Anterior cingulate cortex (tissue), 58 donors: Measurements from ENCODE around the gene CELF2.

ENCODE experiments used
- DNase-seq, 58 donors: peaks; one replicate each; lab custom pipeline; 2025; lab: John Stamatoyannopoulos, UW

Gene CELF2

GRCh38 chr10:11257440-11258090 is 239.9 kb downstream of the CELF2 start:
- no peak for DNase-seq

DNA sequence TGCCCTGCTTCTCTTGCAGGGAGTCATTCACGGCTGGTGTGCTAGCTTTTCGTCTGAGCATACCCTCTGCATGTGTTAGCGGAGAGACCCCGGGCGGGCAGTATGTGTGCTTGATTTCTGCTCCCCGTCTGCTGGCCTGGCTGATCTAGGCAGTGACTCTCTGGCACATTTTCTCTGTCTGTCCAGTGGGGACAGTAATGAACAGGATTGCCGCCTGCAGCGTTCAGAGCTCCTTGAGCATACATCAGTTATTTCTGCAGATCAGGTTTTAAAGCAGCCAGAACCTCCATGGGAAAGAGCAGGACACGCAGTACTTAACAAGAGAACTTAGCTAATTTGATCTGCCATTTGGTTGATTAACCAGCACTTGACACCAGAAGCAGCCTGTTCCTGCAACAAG is 242.5 kb downstream of the CELF2 start:
- peak in 1 of 58 donors; percentile 26 for DNase-seq

GRCh38 chr10:11261143-11261542 is 243.5 kb downstream of the CELF2 start:
- no peak for DNase-seq

DNA sequence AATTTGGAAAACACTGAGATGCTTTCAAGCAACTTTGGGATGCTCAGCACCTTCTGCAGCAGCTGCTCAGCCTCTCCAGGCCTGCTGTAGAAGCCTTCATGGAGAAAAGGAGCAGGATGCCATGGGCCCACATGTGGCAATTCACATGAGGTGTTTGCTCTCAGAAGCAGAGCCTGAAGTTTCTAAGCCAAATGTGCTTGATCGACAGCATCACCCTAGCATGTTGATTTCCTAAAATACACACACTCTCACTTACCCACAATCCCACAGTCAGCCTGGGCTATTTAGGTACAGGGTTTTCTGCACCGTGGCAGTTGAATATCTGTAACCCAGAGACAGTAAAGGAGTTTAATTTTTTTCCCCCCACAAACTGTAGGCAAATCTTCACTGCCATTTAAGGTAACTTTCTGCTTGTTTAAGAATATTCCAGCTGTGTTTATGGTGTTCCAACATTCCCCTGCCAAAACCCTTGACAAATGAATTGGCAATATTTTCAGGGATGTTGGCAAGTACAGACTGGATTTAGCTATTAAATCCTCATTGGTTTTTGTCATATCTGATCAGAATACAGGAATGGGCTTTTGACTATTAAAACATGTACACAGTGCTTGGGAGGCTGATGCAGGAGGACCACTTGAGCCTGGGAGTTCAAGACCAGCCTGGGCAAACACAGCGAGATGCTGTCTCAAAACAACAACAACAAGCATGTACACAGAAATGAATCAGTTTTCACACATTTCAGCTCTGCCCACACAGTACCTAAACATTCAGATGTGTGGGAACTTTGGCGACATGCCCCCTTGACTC is 244.2 kb downstream of the CELF2 start:
- DNase-seq: no peak

DNA sequence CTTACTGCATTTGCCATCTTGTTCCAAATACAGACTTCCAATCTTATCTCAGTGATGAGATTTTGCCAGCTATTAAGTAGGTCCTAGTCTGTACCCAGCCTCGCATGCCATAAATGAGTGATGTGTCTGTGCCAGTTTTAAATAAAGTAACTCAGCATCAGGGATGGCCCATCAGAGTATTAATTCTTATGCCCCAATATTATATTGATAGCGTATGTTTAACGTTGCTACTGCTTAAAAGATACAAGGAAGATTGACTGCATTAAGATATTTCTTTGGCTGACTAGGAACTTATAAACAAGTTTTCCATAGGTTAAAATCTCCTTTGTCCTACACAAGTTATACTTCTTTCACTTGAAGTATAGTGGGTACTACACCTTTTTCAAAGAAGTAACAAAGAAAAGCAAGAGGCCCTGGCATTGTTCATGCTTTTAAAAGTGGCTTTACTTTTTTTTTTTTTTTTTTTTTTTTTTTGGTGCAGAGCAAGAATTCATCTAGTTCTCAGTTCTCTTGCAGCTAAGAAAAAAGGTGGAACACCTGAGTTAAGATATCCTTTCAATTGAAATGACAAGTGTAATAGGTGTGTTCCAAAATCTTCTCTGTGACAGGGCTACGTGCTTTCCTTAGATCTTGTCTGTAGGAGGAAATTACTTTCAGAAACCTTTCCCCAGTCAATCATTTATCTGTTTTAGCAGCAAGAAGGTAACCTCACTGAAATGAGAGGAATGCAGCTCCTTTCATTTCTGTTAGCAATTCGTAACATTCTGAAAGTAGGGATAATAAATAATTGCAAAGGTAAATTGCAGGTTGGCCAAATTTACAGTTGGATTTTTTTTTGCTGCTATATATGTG is 245.0 kb downstream of the CELF2 start:
- DNase-seq: no peak

DNA sequence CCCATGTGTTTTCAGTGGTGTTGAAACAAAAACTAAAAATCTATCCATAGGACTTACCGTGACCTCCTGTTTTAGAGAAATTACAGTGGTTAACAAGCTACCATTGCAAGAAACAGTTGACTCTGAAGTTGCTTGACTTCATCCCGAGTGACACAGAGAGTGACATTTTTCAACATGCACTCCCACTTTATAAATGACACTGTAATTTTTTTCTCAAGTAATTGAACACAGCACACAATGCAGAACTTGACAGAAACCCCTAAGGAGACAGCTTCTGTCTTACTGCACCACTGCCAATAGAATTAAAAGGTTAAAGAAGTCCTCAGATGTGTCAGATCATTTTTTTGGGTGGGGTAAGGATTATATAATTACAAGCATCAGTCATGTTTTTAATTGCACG is 246.1 kb downstream of the CELF2 start:
- DNase-seq: no peak

GRCh38 chr10:11264296-11265048 is 246.8 kb downstream of the CELF2 start:
- no peak for DNase-seq

GRCh38 chr10:11265484-11265883 is 247.8 kb downstream of the CELF2 start:
- DNase-seq: no peak

GRCh38 chr10:11266426-11266825 is 248.8 kb downstream of the CELF2 start:
- no peak for DNase-seq

DNA sequence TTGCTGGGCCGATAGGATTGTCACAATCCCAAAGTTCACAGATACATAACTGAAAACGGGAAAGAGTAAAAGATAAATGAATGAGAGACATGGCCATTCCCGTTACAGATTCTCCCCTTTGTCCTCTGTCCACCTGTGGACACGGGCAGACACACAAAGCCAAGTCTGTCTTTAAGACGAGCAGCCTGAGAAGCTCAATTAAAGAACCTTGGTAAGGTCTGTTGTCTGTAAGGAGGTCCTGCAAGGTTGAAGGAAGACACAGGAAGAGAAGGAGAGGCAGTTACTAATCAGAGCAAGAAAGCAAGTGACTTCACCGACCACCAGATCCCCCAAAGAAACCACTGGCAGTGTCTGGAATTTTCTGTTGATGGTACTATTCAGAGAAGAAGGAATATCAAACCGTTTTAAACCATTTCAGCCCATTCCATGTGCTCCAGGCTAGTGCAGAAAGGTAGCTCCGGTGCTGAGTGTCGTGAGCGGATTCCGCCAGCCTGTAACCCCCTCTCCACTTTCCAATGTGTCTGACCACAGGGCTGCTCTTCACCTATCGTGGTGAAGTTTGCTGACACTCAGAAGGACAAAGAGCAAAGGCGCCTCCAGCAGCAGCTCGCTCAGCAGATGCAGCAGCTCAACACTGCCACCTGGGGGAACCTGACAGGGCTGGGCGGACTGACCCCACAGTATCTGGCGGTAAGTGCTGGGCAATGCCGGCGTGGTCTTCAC is 252.6 kb downstream of the CELF2 start:
- peak in 44 of 58 donors; percentile 3 to 76 (median 34) for DNase-seq

DNA sequence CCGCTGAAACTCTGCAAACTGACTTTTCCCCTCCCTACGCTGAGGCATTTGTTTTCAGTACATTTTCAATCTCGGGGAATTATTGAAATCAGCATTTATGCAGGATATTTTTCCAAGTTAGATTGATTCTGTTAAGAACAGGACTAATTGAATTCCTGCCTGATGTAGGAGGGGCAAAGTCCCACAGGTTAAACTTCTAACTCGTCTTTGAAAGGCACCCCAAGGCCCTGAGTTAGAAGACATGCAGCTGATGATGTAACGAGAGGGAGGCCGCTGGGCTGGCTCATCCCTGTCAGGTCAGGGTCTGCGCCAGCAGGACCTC is 253.1 kb downstream of the CELF2 start:
- DNase-seq: no peak

GRCh38 chr10:11272915-11273389 is 255.3 kb downstream of the CELF2 start:
- DNase-seq: no peak

DNA sequence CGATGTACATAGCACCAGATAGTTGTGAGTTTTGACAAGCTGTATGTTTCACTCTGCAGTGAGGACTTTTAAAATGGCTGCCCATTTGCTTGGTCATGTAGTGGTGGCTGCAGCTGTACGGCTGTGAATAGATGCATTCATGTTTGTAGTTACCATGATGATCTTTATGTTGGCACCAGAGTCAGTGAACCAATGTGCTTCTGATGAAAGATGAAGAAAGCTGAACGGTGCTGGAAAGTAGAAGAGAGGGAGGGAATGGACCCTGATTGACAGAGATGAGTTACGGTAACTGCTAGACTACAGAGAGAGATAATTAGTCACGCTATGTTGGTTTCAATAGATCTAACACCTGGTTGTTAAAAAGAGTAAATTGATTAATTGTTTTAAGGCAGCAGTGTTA is 256.8 kb downstream of the CELF2 start:
- DNase-seq: no peak

- DNase-seq: no peak
Observed at GRCh38 chr10:11275651-11276050, 258.0 kb downstream of the CELF2 start.

GRCh38 chr10:11276449-11276990 is 258.8 kb downstream of the CELF2 start:
- DNase-seq: no peak

GRCh38 chr10:11279314-11279713 is 261.6 kb downstream of the CELF2 start:
- DNase-seq: peak in 17 of 58 donors; percentile 13 to 60 (median 28)

DNA sequence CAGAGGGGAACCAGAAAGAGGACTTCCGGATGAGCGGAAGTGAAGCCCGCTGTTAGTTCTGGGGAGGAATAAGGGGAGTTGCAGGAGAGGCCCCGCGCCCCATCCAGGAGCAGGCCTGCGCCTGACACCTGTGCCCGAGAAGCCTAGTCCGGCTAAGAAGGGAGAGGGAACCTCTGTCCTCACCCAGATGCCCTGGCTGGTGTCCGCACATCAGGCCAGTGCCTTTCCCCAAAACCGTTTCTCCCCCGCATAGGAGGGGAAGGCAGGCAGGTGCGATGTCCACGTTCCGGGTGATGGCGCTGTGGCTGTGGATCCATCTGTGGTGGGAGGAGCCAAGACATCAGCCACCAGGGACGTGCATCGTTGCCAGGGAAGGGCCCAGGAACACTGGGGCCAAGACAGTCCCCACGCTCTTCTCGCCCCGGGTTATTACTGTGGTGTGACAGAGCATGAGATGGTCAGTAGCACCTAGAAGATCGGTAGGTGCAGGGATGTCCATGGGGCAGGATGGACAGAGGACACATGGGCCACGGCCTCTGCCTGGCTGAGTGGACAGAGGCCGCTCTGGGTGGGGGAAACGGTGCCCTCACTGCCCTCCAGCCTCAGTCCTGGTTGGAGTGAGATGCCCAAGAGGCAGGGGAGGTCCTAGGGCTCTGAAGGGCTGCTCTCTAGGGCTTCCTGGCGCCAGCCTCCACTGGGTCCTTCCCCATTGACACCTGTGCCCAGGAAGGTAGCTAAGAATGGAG is 262.7 kb downstream of the CELF2 start:
- no peak for DNase-seq

- DNase-seq: no peak
Observed at GRCh38 chr10:11282156-11282555, 264.5 kb downstream of the CELF2 start.

- DNase-seq: no peak
Observed at GRCh38 chr10:11282661-11283060, 265.0 kb downstream of the CELF2 start.
